GM19240 (cell line): ENCODE results near the gene ARHGAP21.
"Not testable (repeated sequence)": the region's sequence is repeated elsewhere in the genome, so short reads cannot be mapped to it uniquely, and the experiment has no call there.

Experiments used
- DNase-seq: peaks from one replicate; pipeline ENCODE4 v3.0.0; 2011; ENCODE audit warnings: low spot score; ENCODE audit not compliant: insufficient read length

ARHGAP21 gene

GRCh38 chr10:24642921-24643678 is 80.6 kb downstream of the ARHGAP21 start:
- DNase-seq = no peak

- DNase-seq = no peak
Measured at GRCh38 chr10:24639124-24639523, 84.6 kb downstream of the ARHGAP21 start.

DNA sequence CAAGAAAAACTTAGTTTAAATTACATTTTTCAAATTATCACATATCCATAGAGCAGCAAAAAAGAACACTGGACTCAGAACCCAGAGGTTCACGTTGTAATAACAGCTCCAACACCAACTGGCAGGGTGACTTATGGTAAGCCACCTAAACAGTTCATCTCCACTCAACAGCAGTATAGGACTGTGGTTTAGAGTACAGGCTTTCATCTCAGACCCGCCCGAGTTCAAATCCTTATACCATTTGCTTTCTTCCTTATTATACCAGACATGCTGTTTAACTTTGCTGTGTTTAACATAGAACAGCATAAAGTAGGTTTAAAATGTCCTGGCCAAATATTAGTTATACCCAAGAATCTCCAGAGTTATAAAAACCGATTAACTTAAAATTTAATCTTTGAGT is 97.9 kb downstream of the ARHGAP21 start:
- DNase-seq = no peak

DNA sequence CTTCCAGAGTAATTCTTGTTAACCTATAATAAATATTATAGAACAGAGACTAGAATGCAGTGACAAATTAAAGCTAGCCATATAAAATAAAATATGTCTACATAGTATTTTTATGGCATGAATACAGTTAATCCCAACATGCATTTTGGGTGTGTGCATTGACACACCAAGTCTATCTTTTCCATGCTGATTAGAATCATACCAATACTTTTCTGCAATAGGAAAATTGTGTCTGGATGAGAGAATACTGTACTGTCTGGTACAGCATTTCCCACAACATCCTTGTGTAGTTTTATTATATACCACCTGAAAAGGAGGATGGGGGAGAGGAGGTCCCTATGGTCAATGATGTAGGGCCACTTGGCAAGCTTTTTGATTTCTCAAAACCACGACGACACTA is 100.3 kb downstream of the ARHGAP21 start:
- DNase-seq = no peak

DNA sequence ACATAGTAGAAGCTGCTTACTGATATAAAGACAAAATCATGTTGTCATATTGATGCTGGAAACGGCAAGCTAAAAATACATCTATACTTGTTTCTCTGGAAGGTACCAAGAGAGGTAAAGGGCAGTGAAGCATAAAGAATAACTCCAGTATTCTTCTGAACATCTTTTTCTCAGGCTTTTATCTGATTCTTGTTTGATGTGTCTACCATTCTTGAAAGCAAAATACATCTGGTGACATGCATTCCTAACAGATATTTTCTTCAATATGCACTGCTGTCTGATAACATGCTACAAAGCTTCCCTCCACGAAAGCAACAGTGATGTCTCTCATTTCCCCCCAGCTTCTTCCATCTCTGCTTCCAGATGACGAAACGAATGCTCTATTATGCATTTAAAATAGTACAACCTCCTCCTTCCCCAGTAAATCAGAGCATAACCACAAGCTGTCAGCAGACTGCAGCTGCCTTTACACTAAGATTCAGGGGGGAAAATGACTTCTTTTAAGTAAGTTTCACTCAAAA is 100.8 kb downstream of the ARHGAP21 start:
- DNase-seq = no peak

GRCh38 chr10:24621035-24621795 is 102.5 kb downstream of the ARHGAP21 start:
- not testable (repeated sequence) for DNase-seq

- DNase-seq = not testable (repeated sequence)
Measured at GRCh38 chr10:24619994-24620310, 103.7 kb downstream of the ARHGAP21 start.

- not testable (repeated sequence) for DNase-seq
Measured at GRCh38 chr10:24619291-24619993, 104.2 kb downstream of the ARHGAP21 start.

GRCh38 chr10:24618401-24618800 is 105.3 kb downstream of the ARHGAP21 start:
- DNase-seq = no peak

DNA sequence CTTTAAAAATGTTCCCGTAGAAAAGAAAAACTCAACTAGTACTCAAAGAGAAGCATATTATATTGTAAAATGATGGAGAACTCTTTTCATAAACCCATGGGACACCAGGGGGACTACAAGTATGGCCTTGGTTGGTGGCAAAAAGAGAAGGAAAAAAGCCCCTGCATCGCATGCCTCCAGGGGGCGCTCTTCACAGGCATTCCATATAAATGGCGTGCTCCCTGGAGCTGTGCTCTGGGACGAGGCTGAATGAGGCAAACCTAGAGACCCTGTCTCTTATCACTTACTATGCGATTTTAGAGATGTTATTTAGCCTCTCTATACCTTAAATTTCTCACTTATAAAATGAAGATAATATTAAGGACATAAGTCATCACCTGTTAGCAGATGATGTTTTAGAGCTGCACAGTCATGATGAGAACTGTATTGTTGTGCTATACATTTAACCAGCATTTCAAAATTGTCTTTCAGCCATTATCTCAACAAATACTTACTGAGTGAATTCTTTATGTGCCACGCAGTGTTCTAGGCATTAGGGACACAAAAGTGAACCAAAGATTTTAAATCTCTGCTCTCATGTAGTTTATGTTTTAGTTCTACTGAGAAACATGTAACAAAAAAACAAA is 105.8 kb downstream of the ARHGAP21 start:
- no peak for DNase-seq

DNA sequence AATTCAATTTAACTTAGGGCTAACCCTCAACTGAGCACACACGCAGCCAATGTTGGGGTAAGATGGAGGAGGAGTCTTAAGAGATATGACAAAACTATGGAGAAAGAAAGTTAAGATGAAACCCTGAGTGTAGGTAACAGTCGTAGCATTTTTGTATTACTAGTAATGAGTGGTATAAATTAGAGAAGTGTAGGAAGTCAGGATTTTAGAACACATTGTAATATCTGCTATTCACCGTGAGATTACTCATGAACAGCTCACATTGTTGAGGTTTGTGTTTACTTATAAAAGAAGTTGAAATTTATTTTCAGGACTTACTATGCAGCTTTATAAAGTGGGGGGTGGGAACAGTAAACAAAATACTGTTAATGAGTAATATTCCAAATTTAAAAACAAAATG is 107.2 kb downstream of the ARHGAP21 start:
- DNase-seq = no peak

- DNase-seq = no peak
Measured at GRCh38 chr10:24606021-24606420, 117.7 kb downstream of the ARHGAP21 start.

- no peak for DNase-seq
Measured at GRCh38 chr10:24605141-24605540, 118.5 kb downstream of the ARHGAP21 start.

- no peak for DNase-seq
Measured at GRCh38 chr10:24603333-24603732, 120.4 kb downstream of the ARHGAP21 start.

- DNase-seq = no peak
Measured at GRCh38 chr10:24597961-24598360, 125.7 kb downstream of the ARHGAP21 start.

GRCh38 chr10:24597426-24597825 is 126.3 kb downstream of the ARHGAP21 start:
- DNase-seq = no peak

DNA sequence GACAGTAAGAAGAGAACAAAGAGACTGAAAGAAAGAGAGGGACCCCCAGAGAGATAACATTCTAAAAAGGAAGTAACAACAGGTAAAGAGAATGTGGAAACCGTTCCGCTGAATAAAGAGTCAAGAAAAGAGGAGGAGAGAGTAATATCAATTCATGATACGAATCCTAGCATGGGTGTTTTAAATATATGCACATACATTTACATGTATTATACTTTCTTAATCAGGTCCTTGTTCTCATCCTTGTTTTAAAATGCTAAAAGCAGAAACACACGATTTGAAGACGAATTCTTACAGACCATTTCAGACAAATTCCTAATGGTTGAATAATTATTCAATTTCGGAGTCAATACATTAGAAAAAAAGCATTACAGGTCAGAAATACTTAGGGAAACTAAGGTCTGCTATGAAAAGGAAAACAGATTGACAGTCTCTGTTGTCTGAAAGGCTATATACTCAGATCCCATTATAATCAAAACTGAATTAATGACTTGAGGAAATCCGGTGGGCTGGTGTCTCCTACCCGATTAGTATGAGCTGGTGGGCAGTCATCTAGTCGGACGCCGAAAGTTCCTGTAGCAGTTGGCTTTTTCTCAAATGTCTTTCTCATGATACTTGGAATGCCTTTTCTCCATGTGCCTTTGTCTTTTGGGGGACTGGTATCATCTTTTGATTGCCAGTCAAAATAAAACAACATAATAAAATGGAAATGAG is 127.3 kb downstream of the ARHGAP21 start:
- DNase-seq = no peak

GRCh38 chr10:24590697-24591457 is 132.8 kb downstream of the ARHGAP21 start:
- DNase-seq = no peak

DNA sequence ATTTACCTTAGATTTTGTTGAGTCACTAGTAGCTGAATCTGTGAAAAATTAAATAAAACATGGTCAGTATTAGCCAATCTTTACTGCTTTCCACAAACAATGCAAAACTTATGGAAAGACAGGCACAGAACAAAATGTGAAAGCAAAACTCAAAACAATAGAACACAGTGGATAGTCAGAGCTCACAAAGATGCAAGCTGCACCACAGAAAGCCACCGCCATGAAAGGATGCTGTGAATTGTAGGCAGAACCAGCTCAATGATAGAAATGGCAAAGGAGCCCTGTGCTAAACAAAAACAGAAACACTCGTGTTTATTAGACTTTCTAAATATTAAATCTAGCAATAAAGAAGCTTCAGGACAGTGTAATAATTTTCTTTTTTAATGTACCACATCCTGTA is 134.4 kb downstream of the ARHGAP21 start:
- DNase-seq = no peak

DNA sequence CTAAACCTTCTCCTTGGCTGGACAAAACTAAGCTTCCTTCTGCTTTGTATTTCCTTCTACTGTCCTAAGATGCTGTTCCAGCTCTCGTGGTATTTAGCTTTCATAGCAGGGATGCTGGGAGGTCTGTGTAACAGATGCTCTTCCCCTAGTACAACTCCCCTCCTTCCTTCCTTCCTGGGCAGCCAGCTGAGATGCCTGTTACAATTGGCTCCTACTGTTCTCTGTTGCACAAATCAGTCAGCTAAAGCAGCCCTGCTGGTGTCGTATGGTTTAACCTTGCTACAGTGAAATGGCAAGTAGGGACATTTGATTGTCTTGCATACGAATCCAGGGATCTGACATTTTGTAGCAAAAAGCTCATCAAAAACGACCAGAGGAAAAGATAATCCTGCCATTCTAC is 143.8 kb downstream of the ARHGAP21 start:
- no peak for DNase-seq
